Mucosa of rectum (tissue), 2 donors: Measurements from ENCODE around the gene ZHX3.

Experiments
- H3K27ac ChIP-seq, 2 donors: one replicate each; pipeline ENCODE4 v1.7.0; 2013; ENCODE audit warnings: inconsistent platforms in 2 of 2, low read depth in 2 of 2, low read length in 2 of 2
- H3K27me3 ChIP-seq, 2 donors: one replicate each; pipeline ENCODE4 v1.7.0; 2013; ENCODE audit warnings: low read length in 2 of 2; ENCODE audit not compliant: control insufficient read depth in 2 of 2, insufficient read depth in 2 of 2
- H3K36me3 ChIP-seq, 2 donors: one replicate each; pipeline ENCODE4 v1.7.0; 2013; ENCODE audit warnings: low read length in 2 of 2; ENCODE audit not compliant: control insufficient read depth in 2 of 2, insufficient read depth in 2 of 2
- H3K4me1 ChIP-seq, 2 donors: one replicate each; pipeline ENCODE4 v1.7.0; 2013; ENCODE audit warnings: low read length in 2 of 2, mild to moderate bottlenecking in 1 of 2; ENCODE audit not compliant: control insufficient read depth in 2 of 2, insufficient read depth in 2 of 2
- H3K4me3 ChIP-seq, 2 donors: one replicate each; pipeline ENCODE4 v1.7.0; 2013; ENCODE audit warnings: low read length in 2 of 2
- H3K9ac ChIP-seq, 2 donors: one replicate each; pipeline ENCODE4 v1.7.0; 2013; ENCODE audit warnings: low read length in 2 of 2, low read depth in 1 of 2, mild to moderate bottlenecking in 1 of 2
- H3K9me3 ChIP-seq, 2 donors: one replicate each; pipeline ENCODE4 v1.7.0; 2013; ENCODE audit warnings: low read length in 2 of 2; ENCODE audit not compliant: control insufficient read depth in 2 of 2
- donor health status: healthy.
- donor health status: Normal muscosa, but diverticular disease.

Gene ZHX3

DNA sequence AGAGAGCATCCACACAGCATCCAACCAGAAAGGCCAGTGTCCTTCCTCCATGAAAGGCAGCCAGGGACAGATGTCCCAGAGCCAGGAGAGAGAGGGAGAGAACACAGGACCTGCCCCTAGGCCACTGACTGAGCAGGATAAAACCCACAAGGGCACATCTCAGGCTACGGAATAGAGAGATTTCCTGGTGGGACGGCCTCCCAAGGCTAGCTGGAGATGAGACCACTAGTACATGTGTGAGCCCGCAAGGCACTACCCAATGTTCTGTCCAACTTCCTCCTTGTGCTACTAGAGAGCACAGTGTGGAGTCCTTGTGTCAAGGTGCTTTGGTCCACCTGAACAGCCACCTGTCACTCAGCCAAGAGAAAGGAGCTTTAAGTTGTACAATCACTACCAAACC lies 136.0 kb downstream of the ZHX3 start:
- Histone ChIP-seq H3K27me3 (no peaks in the 10 kb centered on the region), H3K4me1 (no peaks in the 10 kb centered on the region), H3K9ac (no peak overlapping the region), H3K9me3 (no peaks in the 10 kb centered on the region), H3K36me3 (peaks cover 7 to 9% of the 10 kb centered on the region in 2 donors), H3K27ac (no peak overlapping the region), H3K4me3 (no peak overlapping the region)

DNA sequence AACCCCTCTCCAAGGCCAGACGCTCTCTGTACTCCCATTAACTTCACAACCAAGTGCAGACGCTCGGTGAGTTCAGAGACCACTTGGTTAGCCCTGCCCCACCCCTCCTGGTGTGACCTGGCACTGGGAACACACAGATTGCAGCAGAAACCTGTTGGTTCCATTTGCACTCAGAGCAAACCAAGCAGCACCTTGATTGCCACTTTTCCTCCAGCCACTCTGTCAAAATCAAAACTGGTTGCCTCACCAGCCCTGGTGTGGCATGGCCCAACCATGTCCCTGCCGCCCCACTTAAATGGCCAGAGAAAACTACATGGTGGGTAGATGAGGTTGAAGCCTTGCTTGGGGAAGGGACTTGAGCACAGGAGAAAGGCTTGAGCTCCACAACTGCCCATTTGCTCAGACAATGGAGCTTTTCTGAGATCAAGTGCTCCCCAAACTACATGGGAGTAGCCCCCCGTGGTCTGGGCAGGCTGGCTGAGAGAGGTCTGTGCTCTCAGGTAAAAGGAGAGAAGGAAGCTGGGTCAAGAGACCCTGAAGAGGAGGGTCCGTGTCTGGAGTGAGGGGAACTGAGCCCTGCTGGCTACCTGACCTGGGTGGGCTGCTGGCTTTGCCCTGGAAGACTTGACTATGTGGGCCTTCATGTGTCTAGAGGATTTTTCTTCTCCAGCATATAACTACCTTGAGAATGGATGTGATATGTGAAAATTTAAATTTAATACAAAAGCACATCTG lies 136.8 kb downstream of the ZHX3 start:
- no peaks in the 10 kb centered on the region for H3K27me3 ChIP-seq
- H3K9me3 ChIP-seq = no peaks in the 10 kb centered on the region
- no peak overlapping the region for H3K27ac ChIP-seq
- H3K36me3 ChIP-seq = peaks cover 7 to 11% of the 10 kb centered on the region in 2 donors
- no peak overlapping the region for H3K4me3 ChIP-seq
- H3K4me1 ChIP-seq = no peaks in the 10 kb centered on the region
- no peak overlapping the region for H3K9ac ChIP-seq

DNA sequence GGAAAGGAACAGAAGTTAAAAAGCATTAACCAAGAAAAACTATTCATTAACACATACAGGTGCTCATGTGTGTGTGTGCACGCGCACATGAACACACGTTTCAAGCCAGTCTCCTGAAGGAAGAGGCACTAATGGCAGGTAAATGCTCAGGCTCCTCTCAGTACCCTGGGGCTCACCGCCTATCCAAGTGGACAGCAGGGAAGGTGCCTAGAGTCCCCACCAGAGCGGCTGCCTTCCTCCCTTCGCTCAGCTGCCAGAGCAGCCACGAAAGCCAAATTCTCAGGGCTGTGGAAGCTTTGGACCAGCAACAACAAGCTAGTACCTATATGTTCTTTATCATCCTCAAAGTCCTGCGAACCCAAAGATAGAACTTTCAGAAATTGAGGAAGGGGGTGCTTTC lies 137.6 kb downstream of the ZHX3 start:
- no peak overlapping the region for H3K27ac ChIP-seq
- H3K4me1 ChIP-seq = no peaks in the 10 kb centered on the region

DNA sequence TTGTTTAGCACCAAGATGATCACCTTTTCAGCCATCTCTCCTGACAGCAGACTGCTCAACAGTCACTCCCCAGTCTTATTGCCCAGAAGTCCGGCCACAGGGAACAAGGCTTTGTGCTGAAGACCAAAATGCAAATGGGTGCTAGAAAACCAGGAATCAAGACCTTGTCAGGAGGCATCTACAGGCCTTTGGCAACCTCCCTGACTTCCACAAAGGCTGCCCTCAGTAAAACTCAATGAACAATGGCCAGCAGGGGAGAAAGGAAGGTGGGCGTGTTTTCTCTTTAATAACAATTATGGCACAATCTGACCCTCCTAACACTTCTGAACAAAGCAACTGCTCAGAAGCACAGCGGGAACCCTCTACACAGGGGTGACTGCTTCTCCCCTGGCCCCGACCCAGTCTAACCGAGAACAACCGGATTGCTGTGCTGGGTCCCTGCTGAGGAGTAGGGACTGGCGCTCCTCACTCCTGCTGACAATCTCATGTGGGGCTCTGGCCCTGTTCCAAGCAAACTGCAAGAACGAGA lies 138.6 kb downstream of the ZHX3 start:
- H3K9ac ChIP-seq = no peak overlapping the region
- H3K9me3 ChIP-seq = no peaks in the 10 kb centered on the region
- no peak overlapping the region for H3K4me3 ChIP-seq
- H3K36me3 ChIP-seq = peaks cover 15 to 17% of the 10 kb centered on the region in 2 donors
- H3K4me1 ChIP-seq = no peaks in the 10 kb centered on the region
- H3K27ac ChIP-seq = no peak overlapping the region
- H3K27me3 ChIP-seq = no peaks in the 10 kb centered on the region

More for the DNA sequence above, 137.6 kb downstream of the ZHX3 start:
- no peaks in the 10 kb centered on the region for H3K27me3 ChIP-seq
- no peak overlapping the region for H3K4me3 ChIP-seq
- no peak overlapping the region for H3K9ac ChIP-seq
- peaks cover 11% of the 10 kb centered on the region in 2 donors for H3K36me3 ChIP-seq
- no peaks in the 10 kb centered on the region for H3K9me3 ChIP-seq

DNA sequence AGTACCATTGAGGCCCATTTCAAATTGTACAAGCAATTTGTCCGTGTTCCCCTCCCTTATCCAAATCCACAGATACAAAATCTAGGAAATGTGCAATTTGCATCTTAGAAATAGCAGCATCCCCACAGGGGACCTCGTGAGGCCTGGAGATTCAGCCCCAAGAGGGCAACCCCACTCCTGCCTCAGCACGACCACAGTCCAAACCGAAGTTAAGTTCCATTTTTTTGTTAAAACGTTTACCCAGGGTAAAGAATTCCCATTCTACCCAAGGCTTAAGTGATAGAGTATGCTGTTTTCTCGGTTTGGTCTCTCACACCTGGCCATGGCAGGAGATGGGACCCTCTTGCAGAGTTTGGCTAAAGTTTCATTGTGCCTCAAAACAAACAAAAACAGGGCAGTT lies 139.0 kb downstream of the ZHX3 start:
- Histone ChIP-seq H3K27me3 (no peaks in the 10 kb centered on the region), H3K4me3 (no peak overlapping the region), H3K9me3 (no peaks in the 10 kb centered on the region), H3K9ac (no peak overlapping the region), H3K36me3 (peaks cover 20 to 21% of the 10 kb centered on the region in 2 donors), H3K27ac (no peak overlapping the region), H3K4me1 (no peaks in the 10 kb centered on the region)

DNA sequence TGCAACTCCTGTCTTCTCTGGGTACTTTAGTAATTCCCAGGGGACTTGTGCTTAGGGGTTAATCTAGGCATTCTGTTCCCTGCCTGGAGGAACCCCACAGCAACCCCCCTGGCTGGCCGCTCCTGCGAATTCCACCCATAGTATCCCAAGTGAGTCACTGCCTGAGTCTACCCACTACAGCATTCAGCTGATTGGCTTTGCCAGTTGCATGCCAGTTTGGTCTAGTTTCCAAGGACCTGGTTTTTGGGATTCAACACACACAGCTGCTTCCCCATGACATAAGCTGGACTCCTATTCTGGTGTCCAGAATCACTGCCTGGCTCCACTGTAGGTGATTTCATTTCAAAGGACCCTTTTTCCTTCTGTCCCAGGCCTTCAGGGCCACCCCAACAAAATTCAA lies 139.9 kb downstream of the ZHX3 start:
- no peak overlapping the region for H3K4me3 ChIP-seq
- H3K4me1 ChIP-seq = peaks cover 0 to 1% of the 10 kb centered on the region in 2 donors
- H3K9me3 ChIP-seq = no peaks in the 10 kb centered on the region
- H3K36me3 ChIP-seq = peaks cover 25% of the 10 kb centered on the region in 2 donors
- no peak overlapping the region for H3K9ac ChIP-seq
- H3K27me3 ChIP-seq = no peaks in the 10 kb centered on the region
- no peak overlapping the region for H3K27ac ChIP-seq

DNA sequence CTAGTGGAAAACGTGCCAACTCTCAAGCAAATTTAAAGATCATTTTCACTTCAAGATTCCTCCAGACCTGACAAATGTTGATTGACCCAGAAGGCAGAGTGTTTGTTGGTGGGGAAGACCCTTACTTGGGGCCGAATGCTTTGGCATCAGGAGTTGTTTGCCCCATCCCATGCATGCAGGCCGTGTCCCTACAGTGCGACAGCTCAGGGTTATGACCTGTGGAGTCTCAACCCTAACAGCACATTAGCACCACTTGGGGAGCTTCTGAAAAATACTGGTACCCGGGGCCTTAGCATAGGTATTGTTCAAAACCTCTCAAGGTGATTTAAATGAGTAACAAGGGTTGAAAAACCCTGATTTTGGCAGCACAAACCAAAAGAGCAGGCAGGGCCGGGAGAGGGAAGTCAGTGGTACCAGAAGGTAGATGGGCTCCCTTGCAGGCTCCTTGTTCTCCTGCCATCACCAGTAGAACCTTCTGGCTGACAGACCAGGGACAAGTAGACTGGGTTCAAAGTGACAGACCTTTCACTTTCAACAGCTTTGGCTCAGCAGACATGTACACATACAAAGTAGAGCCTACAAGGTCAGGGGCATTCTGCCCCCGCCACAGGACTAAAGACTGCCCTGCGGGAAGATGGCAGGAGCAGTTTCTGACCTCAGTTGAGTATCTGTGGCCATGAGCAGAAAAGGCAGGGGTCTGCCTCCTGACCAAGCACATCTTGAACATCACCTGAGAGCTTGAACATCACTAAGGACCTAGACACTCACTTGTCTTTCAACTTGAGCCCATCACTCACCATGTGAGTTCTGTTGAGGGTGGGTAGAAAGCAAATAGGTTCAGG lies 140.6 kb downstream of the ZHX3 start:
- Histone ChIP-seq H3K27ac (no peak overlapping the region), H3K4me1 (peaks cover 0 to 4% of the 10 kb centered on the region in 2 donors), H3K36me3 (peaks cover 29 to 32% of the 10 kb centered on the region in 2 donors), H3K27me3 (no peaks in the 10 kb centered on the region), H3K9ac (no peak overlapping the region), H3K9me3 (no peaks in the 10 kb centered on the region), H3K4me3 (no peak overlapping the region)

DNA sequence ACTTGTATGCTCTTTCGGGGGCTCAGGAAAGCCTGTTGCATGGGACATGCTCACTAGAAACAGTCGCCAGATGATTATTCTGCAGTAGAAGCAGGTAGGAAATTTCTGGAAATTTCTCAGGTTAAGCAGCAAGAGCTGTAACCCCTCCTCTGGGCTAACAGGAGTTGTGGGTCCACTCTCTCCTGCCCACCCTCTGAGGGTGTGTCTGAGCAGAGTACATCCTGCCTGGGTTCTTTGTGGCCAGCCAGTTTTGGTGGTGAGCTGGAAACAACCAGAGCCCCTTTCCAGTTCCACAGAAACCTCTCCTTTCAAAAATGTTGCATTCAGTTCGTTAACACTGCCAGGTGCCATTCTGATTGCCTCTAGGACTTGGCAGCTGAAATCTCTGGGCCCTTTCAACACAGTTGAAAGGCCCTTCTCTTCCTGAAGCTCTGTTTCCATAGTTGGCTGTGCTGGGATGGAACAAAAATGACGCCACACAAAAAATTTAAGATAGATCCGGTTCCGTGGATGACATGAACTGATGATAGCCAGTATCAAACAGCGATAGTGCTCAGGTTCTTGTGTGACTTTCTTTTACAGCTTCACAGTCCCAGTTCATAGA lies 141.7 kb downstream of the ZHX3 start:
- peaks cover 0 to 4% of the 10 kb centered on the region in 2 donors for H3K4me1 ChIP-seq
- peaks cover 33 to 38% of the 10 kb centered on the region in 2 donors for H3K36me3 ChIP-seq
- no peak overlapping the region for H3K9ac ChIP-seq

DNA sequence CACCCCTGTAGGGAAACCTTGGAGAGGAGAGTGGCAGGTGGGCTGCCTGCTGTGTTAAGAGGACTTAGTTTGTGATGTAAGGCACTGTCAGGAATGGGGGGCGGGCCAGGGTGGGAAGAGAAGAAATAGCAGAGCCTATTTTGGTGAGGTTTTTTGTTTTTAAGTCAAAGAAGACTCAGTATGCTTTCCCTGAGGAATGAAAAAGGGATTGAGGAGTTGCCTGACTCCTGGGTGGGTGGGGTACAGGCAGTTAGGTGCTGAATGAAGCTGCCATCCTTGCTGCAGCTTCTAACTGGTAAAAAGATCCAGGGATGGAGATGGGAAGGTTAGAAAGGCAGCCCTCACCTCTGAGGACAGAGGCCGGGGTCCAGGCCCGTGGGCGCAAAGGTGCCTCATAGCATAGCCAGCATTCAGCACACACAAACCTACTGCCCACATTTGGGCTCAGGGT lies 142.3 kb downstream of the ZHX3 start:
- no peak overlapping the region for H3K9ac ChIP-seq
- peaks cover 0 to 4% of the 10 kb centered on the region in 2 donors for H3K4me1 ChIP-seq
- H3K27ac ChIP-seq = no peak overlapping the region
- peaks cover 39 to 44% of the 10 kb centered on the region in 2 donors for H3K36me3 ChIP-seq
- H3K4me3 ChIP-seq = no peak overlapping the region
- no peaks in the 10 kb centered on the region for H3K27me3 ChIP-seq
- H3K9me3 ChIP-seq = no peaks in the 10 kb centered on the region

More for the DNA sequence above, 141.7 kb downstream of the ZHX3 start:
- H3K4me3 ChIP-seq = no peak overlapping the region
- H3K9me3 ChIP-seq = no peaks in the 10 kb centered on the region
- no peak overlapping the region for H3K27ac ChIP-seq
- no peaks in the 10 kb centered on the region for H3K27me3 ChIP-seq
